CD4-positive, alpha-beta T cell treated with Interferon gamma for 1 hour (primary cell): ENCODE data around the gene COL6A1.

ENCODE experiments used
- DNase-seq: peaks from one replicate; pipeline ENCODE4 v3.0.0-alpha.2; 2020

Gene COL6A1

DNA sequence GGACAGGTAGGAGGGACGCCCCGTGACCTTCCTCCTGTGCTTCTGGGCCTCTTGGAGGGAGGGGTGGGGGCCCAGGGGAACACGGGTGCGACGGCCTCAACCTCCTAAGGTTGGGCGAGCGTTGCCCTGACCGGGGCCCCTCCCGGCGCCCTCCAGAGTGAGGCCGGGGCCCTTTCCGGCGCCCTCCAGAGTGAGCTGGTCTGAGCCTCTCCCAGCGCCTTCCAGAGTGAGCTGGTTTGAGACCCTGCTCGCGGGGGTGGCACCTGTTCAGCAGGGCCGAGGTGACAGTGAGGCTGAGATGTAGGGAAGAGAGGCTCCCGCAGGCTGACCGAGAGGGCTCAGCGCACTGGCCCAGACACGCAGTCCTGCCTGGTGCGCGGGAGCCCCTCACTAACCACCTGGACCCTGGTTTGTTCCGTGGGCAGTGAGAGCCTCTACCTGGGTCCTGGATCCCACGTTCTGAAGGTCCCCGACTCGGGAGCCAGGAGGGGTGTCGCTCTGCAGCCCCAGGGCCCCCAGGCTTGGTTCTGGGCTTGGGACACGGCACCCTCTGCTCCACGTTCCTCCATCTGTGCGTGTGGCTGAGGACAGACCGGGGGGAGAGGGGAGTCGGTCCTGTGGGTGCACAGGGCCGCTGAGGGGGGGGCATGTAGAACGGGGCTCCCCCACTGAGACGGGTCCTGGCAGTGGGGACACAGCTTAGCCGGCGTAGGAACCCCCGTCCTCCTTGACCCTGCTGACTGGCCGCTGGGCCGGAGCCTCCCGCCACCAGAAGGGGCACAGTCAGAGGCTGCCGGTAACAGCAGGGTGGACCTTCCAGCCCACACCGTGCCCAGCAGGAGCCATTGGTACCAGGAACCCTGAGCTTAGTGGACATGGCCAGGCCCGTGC, 1.4 kb downstream of the COL6A1 start:
- DNase-seq, result no peak

- no peak for DNase-seq
Measured at GRCh38 chr21:45983649-45983965, 2.0 kb downstream of the COL6A1 start.

DNA sequence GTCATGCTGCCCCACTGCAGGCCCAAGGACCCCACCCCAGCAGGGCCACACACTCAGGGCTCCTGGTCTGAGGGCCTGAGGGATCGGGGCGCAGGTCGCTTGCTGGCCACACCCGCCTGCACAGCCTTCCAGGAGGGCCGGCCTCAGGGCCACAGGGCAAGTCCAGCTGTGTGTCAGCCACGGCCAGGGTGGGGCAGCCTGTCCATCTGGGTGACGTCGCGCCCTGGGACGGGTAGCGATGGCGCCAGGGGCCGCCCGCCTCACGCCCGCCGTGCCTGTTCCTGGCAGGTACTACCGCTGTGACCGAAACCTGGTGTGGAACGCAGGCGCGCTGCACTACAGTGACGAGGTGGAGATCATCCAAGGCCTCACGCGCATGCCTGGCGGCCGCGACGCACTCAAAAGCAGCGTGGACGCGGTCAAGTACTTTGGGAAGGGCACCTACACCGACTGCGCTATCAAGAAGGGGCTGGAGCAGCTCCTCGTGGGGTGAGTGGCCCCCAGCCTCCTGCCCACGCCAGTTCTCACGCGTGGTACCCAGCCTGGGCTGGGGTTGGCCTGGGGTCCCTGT, 2.5 kb downstream of the COL6A1 start:
- DNase-seq, result no peak

- no peak for DNase-seq
Measured at GRCh38 chr21:45984584-45985095, 3.1 kb downstream of the COL6A1 start.

DNA sequence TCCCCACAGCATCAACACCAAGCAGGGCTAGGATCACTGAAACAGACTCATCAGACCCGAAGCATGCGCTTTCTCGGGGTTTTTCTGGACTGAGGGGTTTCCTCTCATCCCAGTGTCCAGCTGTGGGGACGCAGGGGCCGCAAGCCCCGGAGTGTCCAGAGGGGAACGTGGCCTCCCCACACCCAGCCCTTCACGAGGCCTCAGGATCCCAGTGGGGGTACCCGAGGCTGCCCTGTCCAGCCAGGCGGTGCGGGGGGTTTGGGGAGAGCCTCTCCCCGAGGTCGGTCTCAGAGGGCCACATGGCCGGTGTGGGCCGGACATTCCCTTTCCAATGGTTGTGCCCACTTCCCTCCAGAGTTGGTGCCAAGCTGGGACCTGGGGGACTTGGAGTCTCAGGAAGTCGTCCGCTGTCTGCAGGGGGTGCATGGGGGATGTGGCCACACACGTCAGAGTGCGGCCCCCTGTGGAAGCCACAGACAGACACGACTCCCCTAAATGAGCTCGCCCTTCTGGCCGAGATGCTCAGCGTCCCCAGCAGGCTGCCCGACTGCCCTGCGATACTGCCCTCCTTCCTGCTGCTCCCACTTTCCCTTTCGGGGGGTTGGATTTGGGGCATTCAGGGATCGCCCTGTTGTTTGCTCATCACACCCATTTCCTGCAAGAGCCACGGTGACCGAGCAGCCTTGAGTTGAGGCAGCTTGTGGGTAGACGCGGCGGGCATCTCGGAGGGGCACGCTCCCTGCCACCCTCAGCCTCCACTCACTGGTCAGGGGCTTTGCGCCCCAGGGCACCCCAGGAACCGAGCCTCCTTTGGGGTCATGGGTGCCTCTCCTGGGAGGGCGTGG, 4.1 kb downstream of the COL6A1 start:
- no peak for DNase-seq

DNA sequence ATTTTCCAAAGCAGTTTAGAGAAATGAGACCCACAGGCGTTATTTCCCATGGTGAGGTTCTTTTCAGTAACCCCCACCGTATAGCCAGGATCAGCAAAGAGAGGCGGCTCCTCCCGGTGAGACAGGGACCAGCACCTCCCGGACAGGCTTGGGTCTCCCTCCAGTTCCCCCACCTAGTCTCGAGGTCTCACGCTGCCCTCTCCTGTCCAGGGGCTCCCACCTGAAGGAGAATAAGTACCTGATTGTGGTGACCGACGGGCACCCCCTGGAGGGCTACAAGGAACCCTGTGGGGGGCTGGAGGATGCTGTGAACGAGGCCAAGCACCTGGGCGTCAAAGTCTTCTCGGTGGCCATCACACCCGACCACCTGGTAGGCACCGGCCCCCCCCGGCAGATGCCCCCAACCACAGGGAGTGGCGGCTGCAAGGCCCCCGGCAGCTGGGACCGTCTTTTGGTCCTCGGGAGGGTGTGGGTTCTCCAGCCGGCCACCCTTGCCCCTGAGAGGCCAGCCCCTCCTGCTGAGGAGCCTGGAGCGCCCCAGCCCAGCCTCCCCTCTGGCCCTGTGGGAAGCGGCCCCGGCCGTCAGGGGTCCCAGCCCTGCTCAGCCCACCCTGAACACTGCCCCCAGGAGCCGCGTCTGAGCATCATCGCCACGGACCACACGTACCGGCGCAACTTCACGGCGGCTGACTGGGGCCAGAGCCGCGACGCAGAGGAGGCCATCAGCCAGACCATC, 4.9 kb downstream of the COL6A1 start:
- no peak for DNase-seq

DNA sequence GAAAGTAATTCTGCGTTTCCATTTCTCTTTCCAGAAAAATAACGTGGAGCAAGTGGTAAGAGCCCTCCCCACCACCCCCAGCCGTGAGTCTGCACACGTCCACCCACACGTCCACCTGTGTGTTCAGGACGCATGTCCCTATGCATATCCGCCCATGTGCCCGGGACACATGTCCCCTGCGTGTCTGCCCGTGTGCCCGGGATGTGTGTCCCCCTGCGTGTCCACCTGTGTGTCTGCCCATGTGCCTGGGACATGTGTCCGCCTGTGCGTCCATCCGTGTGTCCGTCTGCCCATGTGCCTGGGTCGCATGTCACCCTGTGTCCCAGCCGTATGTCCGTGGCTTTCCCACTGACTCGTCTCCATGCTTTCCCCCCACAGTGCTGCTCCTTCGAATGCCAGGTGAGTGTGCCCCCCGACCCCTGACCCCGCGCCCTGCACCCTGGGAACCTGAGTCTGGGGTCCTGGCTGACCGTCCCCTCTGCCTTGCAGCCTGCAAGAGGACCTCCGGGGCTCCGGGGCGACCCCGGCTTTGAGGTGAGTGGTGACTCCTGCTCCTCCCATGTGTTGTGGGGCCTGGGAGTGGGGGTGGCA, 5.6 kb downstream of the COL6A1 start:
- DNase-seq, result no peak

DNA sequence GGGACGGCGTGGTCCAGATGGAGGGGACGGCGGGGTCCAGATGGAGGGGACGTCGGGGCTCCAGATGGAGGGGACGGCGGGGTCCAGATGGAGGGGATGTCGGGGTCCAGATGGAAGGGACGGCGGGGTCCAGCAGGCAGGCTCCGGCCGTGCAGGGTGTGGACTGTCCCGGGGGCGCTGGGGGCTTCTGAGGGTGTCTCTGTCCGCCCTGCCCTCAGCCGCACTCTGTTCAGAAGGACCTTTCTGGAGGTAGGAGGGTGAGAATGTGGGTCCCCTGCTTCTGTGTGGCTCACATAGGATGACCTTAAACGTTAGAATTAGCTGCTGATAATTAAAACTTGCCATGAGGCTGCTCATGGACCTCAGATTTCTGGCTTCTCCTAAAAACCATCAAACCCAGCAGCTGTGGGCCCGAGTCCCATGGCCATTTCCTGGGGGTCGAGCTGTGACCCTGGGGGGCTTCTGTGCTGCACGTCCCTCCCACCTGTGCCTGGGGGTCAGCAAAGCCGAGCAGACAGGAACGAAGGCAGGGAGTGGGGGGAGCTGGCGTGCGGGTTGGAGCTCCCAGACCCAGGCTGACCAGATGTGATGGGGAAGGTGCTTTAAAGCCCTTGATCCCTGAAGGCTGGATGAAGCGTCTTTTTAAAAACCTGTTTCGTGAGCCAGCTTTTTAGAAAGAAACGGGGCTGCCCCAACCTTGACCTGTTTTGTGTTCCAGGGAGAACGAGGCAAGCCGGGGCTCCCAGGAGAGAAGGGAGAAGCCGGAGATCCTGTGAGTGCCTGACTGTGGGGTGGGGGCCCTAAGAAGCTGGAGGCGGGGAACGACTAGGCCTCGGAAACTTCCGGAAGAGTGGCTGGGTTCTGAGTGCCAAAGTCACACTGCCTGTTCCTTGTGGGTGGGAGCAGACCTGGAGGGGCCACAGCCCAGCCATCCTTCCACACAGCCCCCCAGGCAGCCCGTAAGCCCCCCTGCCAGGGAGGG, 7.1 kb downstream of the COL6A1 start:
- no peak for DNase-seq

DNA sequence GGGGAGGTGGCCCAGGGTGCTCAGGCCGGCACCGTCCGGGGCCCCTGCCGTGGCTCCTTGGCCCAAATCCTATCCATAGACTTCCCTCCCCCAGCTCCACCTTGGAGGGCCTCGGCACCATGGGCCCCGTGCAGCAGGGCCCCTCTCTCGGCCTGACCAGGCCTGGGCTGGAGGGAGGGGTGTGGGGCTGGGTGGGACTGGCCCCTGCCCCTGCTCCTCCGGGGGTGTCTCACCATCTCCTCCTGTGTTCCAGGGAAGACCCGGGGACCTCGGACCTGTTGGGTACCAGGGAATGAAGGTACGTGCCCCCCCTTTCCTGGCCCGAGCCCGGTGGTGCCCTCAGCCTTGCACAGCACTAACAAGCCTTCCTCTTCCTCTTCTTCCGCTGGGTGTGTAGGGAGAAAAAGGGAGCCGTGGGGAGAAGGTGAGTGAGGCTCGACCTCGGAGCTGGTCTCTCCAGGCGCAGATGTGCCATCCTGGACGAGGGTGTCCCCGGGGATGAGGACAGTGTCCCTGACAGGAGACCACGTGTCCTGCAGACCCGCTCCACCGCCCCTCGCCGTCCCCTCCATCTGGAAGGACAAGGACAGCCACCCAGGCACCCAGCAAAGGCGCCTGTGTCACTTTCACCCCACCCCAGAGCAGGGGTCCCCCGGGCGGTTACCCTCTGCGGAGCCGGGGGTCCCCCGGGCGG, 7.9 kb downstream of the COL6A1 start:
- no peak for DNase-seq

GRCh38 chr21:45990049-45990711, 8.6 kb downstream of the COL6A1 start:
- DNase-seq, result no peak

DNA sequence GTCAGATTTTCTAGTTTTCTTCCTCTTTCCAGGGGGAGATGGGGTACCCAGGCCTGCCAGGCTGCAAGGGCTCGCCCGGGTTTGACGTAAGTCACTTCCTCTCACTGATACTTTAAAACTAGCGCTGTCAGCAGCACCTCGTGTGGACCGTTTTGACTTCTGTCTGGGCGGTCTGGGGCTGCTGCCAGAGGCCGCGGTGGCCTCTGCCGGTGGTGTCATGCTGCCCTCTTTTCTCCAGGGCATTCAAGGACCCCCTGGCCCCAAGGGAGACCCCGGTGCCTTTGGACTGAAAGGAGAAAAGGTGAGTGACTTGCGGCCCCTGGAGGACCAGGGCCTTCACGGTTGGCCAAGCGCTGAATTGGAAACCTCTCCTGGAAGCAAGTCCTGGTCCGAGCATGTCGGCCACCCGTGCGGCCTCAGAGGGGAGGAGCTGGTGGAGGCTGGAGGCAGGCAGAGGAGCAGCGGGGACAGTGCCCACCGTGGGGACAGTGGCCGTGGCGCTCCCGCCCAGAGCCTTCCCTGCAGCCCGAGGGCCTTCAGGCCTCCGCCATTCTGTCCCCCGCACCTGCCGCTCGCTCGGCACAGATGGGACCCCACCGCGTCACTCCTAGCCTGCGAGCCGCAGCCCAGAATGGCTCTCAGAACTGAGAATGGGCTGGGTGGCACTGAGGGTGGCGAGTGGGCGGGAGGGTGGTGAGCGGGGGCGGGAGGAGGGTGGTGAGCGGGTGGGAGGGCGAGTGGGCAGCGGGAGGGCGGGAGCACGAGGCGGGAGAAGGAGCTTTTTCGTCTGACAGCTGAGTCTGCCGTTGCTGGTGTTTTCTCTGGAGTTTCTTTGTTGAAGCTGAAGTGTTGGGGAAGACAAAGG, 9.4 kb downstream of the COL6A1 start:
- no peak for DNase-seq

DNA sequence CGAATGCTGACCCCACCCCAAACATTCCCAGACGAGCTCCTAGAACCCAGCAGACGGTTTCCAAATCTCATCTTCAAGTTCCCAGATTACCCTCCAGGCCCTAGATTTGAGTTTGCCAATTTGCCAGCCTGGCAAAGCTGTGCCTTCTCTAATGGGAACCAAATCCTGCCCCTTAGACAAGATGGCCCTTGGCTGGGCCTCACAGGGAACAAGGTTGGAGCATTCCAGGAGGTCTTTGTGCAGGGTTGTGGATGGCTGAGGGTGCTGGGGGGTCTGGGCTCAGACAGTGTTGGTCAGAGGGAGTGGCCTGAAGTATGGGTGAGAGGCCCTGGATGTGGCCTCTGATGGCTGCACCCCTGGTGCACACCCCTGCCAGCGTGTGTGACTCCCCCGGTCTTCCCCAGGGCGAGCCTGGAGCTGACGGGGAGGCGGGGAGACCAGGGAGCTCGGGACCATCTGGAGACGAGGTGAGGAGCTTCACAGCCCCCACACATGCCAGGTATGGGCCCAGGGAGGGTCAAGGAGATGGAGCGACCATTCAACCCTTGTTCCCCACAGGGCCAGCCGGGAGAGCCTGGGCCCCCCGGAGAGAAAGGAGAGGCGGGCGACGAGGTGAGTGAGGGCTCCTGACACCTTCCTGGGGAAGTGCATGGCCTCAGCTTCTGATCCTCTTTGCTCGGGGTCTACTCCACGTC, 10.2 kb downstream of the COL6A1 start:
- no peak for DNase-seq

DNA sequence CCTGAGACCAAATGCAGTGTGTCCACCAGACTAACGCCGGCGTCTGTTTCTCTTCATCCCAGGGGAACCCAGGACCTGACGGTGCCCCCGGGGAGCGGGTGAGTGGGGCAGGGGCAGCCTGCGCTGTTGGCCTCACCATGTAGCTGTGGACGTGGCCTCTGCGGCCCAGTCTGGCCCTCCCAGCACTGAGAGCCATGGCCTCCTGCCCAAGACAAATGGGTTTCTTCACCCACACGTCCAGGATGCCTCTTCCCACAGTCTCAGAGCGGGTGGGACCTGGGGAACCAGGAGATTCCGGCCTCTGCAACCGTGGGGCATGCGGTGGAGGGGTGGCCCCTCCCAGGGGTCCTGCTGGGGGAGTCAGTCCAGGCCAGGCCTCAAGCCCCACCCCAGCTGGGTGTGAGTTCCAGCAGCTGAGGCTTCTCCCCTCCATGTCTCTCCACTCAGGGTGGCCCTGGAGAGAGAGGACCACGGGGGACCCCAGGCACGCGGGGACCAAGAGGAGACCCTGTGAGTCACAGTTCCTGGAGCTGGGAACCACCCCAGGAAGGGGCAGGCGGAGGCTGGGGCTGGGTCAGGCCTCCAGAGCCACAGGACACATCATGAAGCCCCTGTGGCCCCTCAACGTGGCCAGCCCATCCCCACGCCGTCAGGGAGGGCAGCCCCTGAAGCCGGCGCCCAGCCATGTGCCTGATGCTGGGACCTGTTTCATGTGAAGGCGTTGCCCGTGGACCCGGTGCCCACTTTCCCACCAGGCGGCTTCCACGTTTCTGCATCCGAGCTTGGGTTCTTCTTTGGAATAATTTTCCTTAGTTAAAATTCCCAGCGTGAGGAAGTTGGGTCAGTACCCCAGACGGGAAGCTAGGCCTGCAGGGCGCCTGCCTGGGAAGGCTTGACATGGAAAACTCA, 11.0 kb downstream of the COL6A1 start:
- no peak for DNase-seq

GRCh38 chr21:45993210-45994085, 11.9 kb downstream of the COL6A1 start:
- no peak for DNase-seq

DNA sequence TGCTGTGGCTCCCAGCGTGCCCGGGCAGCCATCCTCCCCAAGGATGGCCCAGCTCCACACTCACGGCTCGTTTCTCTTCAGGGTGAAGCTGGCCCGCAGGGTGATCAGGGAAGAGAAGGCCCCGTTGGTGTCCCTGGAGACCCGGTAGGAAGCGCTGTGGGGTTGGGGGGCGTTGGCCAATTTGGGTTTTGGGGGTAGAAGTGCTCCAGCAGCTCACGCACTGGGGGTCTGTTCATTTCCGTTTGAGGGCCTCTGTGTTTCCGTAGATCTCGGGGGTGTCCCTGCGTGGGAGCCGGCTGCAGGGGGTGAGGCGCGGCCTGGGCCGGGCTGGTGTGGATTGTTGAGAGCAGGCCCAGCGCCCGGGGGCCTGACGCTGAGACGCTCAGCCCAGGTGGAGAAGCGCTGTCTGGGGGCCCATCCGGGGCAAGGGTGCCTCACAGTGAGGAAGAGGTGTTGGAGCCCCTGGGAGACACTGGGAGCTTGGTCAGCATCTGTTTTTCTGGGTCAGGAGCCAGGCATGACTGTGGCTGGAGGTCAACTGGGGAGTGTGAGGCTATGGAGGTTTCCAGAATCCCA, 12.6 kb downstream of the COL6A1 start:
- no peak for DNase-seq
